Measurements from ENCODE around the gene PGLYRP1. TPM values are rescaled to one million over a fixed set of nuclear protein-coding genes. Genes with fewer than 3 reads are reported as not detected.

Gene PGLYRP1
- polyA plus RNA-seq, 5 donors: 0.48 to 1.1 (median 0.84) TPM; not detected in 1

DNA sequence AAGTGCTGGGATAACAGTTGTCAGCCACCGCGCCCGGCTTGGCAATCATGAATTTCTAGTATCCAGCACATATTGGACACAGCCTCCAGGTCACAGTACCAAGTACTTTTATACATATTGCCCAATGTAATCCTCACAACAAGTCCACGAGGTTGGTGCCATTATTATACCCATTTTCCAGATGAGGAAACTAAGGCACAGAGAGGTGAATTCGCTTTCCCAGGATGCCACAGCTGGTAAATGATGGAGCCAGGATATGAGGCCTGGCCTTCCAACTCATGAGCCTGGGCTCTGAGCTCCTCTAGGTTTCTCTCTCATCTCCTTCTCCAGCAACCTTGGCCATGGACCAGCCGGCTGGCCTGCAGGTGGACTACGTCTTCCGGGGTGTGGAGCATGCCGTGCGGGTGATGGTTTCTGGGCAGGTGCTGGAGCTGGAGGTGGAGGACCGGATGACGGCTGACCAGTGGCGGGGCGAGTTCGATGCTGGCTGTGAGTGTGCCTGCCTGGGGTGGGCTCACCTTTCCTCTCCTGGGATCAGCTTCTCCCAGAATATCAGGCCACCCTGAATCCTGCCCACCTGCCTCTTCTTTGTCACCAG lies 20.1 kb downstream of the PGLYRP1 start:
- DNase-seq: no peak

DNA sequence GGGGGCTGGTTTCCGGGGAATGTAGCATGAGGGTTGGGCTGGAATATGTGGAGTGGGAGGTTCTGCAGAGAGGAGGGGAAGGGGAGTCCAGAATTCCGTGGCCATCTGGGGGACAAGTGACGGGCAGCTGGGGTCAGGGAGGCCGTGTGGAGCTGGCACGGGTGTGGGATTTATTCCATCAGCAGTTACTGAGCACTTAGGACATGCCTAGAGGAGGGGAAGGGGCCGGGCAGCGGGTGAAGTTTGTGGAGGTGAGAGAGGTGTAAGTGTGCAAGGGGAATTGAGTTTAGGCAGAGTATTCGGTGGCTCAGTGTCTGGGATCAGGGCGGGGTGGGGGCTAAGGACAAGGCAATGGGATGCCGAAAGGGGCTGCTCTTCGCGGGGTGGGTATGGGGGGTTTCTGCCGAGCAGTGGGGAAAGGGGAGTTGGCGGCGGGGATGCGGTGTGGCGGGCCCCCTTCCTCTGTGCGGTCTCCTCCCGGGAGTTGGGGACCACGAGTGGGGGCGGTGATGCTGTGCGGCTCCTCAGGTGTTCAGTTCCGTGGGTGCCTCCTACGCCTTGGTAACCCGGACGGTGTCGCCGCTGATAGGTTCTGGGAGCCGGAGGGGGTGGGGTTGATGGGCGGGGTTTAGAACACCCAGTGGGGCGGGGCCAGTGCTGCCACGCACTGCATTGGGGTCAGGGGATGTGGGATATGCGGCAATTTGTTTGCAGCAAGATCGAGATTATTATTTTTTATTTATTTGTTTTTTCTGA lies 22.2 kb downstream of the PGLYRP1 start:
- no peak for DNase-seq

DNA sequence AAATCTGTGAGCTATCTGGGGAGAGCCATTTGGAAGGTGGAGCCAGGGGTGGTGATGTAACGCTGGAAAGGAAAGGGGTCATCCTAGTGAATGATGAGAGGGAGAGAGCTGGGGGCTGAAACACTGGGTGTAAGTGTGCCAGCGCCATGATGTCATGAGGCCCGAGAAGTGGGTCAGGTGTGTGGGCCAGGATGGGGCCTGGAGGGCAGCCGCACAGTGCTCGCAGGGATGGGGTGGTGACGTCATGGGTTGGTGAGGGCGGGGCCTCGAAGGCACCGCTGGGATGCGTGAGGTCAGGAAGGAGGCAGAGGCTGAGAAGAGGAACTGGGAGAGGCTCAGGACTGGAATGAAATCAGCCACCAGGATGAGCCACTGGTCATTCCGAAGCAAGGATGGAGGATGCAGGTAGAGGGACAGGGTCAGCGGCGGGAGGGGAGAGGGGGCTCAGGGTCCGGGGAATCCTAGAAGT lies 23.2 kb downstream of the PGLYRP1 start:
- no peak for DNase-seq

DNA sequence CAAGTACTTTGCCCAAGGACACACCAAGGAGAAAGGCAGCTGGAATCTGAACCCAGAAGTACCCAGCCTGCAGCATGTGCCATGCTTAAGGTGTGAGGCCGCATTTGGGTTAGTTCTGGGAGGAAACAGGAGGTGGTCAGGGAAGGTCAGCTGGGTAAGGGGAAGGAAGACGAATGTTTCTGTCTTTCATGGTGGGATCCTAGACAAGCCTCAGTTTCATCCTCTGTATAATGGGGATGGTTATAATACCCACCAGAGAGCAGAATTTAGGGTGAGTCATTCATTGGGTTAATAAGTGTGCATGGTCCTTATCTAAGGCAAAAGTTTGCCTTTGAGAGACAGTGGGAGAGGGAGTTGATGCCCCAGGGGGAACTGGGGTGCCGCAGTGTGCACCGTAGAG lies 24.0 kb downstream of the PGLYRP1 start:
- DNase-seq: no peak

DNA sequence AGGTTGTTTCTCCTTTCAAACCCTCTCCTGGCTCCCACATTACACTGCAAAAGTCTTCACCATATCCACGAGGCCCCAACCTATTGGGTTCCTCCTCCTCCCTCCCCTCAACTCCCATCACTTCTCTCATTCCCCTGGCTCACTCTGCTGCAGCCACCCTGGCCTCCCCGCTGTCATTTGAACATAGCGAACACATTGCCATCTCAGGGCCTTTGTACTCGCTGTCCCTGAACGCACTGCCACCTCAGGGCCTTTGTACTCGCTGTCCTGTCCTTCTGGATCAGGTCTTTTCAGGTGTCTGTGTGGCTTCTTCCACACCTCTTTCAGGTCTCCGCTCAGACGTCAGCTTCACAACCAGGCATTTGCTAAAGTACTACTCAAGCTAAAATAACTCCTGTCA lies 25.9 kb downstream of the PGLYRP1 start:
- DNase-seq: no peak

DNA sequence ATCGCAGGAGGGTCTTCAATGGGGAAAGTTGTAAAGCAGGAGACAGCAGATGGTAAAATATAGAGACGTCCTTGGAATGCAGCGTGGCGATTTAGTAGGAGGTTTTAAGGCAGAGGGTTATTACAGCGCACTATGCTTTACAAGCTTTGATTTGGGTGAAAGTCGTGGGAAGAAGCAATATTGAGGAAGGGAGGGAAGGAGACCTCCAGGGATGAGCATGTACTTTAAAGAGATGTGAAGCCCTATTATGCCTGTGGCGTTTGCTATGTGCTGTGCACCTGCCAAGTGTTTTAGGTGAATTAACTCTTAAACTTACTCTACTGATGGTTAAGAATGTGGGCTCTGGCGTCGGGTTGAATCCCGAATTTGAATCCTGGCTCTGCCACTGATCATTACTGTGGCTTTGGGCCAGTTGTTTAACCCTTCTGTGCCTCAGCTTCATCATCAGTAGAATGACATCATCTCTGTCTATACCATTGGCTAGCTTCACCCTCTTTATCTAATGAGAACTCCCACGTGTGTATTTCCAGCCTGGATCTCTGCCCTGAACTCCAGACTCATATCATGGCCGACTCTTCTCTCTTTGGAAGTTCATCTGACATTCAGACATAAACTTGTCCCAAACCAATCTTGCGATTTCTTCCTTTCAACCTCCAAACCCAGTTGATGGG lies 27.0 kb downstream of the PGLYRP1 start:
- no peak for DNase-seq

DNA sequence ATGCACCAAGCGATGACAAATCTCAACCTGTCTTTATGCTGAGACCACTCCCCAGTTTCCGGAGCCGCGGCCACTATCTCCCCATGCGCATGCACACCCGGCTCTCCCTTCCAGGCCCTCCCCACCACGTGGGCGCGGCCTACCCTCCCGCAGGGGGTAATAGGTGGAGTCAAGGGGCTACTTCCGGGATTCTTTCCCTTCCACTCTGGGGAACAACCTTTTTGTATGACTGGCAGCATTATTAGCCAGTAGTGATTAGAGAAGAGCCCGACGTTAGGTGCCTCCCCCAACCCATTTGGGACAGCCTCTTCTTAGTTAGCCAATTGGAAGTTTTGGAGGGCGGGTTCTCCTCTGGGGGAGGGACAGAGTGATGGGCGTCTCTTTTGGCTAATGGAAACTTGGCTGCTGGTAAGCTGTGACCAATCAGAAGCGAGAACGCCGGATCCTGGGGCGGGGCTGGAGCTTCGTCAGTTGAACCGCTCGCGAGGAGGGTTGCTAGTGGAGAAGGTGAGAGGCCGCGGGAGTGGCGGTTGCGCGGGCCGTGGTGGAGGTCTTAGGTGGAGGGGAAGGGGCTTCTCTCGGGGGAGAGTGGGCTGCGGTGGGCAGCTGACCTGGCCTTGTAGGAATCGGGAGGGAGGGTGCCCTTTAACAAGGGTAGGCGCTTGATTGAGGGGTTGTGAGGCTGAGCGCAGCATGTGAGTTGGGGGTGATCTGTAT lies 27.7 kb downstream of the PGLYRP1 start, which contains the start of gene CCDC61:
Gene CCDC61, plus strand, starts transcription at position 470 of the 717 bp plus-strand sequence. CDS start 7,552 bp downstream, outside the sequence.
- DNase-seq: peak; percentile 98 to 99

DNA sequence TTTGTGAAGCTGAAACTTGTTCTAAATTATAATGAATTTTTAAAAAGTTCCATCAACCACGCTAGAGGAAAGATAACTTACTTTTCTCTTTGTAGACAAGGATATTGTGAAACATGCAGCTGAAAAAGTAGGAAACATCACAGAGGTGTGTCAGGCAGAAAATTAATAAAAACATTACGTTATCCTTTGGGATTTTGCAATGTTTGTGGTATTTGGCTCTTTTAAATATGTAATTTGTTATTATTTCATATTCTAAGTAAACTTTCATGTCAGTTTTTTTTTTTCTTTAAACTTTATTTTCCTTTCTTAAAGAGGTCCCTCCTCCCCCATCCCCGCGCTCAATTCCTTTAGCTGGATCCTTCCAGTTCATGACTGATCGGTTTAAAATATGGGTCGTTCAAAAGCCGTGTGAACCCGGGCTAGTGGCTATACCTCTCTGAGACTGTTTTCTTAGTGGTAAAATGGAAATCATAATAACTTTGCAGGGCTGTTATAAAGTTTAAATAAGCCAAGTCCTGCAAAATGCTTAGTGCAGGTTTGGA lies 28.3 kb downstream of the PGLYRP1 start:
- DNase-seq: no peak

DNA sequence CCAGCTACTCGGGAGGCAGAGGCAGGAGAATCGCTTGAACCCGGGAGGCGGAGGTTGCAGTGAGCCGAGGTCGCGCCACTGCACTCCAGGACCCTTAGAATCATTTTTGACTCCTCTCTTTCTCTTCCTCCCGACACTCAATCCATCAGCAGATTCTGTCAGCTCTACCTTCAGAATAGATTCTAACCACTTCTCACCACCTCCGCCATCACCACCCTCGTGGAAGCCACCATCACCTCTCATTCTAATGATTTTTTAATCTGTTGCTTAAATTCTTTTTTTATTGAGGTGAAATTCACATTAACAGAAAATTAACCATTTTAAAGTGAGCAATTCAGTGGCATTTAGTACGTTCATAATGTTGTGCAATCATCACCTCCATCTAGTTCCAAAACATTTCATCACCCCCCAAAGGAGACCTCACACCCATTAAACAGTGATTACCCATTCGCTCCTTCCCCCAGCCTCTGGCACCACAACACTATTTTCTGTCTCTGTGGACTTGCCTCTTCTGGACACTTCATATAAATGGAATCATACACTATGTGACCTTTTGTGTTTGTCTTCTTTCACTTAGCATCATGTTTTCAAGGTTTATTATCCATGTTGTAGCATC lies 32.6 kb downstream of the PGLYRP1 start:
- no peak for DNase-seq

DNA sequence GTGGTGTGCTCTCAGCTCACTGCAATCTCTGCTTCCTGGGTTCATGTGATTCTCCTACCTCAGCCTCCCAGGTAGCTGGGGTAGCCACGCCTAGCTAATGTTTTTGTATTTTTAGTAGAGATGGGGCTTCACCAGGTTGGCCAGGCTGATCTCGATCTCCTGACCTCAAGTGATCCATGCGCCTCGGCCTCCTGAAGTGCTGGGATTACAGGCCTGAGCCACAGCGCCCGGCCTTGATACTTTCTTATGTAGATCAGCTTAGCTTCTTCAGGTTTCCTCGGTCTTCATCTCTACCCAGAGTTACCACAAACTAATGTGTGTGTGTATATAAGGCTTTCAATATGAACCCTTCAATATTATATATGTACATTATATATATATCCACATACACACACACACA lies 37.5 kb downstream of the PGLYRP1 start:
- DNase-seq: no peak

DNA sequence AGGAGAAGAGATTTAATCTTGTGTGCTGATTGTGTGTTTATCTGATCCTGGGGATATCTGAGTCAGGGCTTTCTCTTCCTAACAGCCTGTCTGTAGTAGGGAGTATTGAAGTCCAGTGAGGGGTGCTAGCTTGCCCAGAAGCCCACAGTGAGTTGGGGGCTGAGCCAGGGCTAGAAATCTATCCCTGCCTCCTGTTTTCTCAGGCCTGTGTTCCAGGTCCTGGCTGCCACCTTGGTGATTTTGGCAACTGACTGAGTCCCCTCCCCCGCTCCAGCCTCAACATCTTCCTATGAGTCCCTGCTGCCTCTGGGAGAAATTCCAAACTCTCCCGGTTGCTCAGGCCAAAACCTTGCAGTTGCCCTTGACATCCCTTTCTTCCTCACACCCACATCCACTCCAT lies 41.5 kb downstream of the PGLYRP1 start:
- DNase-seq: no peak

DNA sequence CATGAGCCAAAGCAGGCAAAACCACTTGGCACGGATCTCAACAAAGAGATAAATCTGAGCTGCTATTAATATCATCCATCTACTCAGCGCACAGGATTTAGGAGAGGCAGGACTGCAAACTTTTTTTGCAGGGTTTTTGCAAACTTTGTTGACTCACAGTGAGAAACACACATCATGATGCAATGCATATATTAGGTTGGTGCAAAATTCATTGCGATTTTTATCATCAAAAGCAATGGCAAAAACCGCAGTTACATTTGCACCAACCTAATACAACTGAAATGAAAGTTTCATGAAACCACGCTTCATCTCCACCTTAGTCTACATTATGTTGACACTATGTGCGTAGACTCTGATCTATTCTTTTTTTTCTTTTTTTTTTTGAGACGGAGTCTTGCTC lies 44.7 kb downstream of the PGLYRP1 start:
- DNase-seq: no peak

DNA sequence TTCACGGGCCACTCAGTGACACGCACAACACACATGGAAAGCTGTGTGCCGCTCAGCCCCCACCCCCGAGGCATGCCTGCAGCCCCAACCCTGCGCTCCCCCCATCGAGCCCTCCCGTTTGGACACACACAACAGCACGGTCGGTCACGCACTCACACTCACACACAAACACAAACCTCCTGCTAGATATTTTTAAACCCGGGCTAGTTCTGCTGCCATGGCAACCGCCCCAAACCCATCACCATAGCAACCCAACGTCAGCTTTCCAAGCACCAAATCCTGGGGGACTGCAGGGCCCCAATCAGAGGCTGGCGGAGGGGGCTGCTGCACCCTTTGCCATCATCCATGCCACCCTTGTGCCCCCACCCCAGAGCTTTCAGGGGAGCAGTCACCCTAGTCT lies 46.7 kb downstream of the PGLYRP1 start:
- no peak for DNase-seq

DNA sequence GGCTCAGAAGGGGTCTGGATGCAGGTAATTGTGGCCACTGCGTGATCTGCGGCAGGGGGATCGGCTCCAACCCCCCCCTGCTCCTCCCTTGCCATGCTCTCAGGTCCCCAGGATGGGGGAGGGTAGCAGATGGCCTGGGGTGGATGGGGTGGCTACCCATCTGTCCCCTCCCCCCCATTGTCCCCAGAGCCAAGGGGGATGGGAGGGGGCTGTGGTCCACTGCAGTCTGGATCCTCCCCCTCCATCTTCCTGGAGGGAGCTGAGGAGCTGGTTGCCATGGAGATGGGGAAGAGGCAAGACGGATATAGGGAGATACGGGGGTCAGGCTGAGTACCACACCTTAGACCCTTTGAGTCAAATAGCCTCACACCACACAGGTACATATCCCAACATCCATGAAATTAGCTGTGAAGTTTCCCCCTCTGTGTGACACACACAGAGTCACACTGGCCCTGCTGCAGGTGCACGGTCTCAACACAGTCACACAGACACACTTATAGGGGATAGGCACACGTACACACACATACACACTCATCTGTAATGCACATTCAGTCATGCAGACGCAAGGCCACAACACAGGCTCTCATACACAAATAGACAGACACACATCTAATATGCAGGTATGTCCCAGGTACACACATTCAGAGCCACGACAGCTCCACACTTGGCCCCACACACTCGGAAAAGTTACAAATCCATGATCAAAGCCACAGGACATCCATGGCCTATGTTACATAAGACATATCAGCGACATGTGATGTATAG lies 47.4 kb downstream of the PGLYRP1 start:
- DNase-seq: no peak

DNA sequence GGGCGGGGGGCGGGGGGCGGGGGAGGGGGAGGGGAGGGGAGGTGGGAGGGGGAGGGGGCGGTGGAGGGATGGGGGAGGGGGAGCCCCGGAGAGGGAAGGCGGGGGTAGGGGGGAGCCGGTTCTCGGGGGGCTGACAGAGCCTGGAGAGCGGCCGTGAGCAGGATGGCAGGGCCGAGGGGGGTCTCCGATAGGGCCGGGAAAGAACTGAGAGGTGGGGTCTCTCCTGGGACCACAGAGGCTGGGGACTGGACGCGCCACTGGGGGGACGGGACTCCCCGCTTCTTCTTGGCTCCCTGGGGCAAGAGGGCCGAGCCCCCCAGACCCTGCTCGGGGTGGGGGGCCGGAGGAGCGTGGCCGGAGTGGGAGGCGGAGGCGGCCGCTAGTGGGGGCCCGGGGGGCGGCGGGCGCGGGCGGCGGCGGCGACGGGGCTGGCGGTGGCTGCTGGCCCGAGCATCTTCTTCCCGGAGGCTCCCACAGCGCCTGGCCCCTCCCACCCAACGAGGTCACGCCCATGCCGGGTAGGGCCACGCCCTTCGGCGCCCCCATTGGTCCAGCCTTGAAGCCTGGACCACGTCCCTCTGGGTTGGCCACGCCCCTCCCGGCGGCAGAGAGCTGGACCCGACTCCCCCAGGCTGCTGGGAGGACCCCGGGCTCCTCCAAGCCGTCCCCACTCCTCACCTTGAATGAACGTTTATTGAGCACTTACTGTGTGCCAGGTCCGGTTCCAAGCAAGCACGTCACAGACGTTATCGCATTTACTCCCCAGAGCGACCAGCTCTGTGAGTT lies 49.1 kb downstream of the PGLYRP1 start, which contains the start of gene NOVA2:
Gene NOVA2, minus strand, starts transcription at position 313 of the 786 bp plus-strand sequence. CDS start 514 bp downstream, outside the sequence.
- DNase-seq: peak; percentile 37 to 38

DNA sequence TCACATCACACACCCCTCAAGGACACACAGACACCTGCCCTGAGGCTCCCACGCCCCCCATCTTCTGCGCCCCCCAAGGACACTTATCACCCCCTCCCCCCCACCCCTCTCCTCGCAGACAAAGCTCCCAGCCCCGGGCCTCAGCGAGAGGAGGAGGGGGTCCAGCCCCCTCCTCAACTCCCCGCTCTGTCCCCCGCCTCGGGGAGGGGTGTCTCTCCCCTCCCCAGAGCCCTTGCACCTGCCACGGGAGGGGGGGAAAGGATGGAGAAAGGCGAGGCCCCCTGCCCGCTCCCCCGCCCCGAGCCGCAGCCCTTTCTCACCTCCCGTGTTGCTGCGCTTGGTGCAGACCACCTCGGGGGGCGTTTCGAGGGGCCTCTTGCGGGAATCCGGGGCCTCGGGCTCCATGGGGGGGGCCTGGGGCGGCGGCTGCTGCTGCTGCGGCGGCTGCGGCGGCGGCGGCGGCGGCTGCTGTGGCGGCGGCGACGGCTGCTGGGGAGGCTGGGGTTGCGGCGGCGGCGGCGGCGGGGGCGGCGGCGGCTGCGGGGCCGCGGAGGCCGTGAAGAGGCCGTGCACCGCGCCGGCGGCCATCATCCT lies 49.8 kb downstream of the PGLYRP1 start:
- no peak for DNase-seq

DNA sequence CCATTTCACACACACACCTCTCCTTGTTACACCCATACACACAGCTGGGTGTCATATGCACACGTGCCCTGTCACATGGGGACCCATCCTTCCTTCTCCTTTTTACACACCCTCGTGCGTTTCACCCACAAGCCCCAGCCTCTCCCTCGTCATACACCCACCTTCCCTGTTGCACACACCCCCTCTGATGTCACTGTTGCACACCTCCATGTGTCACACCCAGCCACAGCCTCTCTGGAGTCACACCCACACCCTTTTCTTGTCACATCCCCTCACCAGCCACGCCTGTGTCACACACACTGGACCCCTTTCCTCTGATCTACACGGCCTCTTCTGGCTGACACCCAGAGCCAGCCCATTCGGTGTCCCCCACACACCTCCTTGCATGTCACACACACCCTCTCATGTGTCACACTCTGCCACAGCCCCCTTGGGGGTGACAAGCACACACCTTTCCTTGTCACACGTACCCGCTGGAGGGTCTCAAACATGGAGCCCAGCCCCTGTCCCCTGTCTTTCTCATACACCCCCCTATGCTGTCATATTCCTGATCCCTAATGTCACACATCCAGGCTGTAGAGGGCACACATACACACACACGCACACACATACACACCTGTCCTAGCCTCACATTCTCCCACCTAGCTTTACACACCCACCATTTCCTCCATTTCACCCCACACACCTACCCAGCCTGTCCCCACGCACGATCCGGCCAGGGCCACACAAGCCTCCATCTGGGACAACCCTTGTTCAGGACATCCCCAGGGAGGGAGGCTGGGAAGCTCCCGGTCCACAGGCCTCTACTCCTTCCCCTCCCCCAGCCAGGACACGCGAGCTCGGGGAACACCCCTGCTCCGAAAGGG lies 50.5 kb downstream of the PGLYRP1 start:
- DNase-seq: no peak

DNA sequence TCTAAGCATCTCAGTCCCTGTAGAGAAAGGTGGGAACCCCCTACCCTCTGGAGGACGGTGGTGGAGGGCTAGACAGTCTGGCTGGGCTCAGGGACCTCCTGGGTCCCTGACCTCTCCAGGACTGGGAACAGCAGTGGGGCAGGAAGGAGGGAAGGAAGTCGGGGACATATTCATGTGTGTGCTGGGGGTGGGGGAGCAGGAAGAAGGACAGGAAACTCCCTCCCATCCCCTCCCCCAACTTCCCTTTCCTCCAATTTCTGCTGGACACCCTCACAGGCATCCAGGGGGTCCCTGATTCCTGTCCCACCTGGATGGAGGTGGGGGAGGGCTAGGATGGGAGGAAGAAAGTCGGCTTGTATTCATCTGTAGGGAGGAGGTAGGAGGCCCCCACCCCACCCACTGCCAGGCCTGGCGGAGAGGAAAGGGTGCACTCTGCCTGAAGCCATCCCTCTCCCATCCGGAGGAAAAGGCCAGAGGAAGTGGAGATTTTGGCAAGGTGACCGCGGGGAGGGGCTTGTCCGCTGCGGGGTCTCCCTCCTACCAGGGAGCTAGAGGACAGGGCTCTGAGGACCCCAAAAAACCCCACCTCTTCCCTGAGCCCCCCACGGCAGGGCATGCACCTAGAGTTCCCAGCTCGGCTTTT lies 51.5 kb downstream of the PGLYRP1 start:
- DNase-seq: no peak
